AG09319 (cell line): Measurements from ENCODE around the gene PCNX3.
A peak's percentile ranks its signal among the peaks of the same experiment; 100 is the strongest.

ENCODE experiments used
- DNase-seq: peaks from one replicate; pipeline ENCODE4 v3.0.0-alpha.2; 2010; ENCODE audit warnings: low read depth; ENCODE audit errors: extremely low read depth
- CTCF ChIP-seq: IDR thresholded peaks from 2 replicates; pipeline ENCODE4 v1.5.1; 2011; ENCODE audit warnings: low read depth, mild to moderate bottlenecking, inconsistent platforms, low read length, moderate library complexity

PCNX3 gene

GRCh38 chr11:65615229-65615949 lies at the start of gene PCNX3:
Gene PCNX3 (plus strand): TSS chr11:65615776. CDS start chr11:65616312, 536 bp downstream.
- DNase-seq: peak; percentile 100
- TF ChIP-seq CTCF: no peak

GRCh38 chr11:65569164-65569972 lies 46.2 kb upstream of the PCNX3 start:
- DNase-seq: no peak
- TF ChIP-seq CTCF: no peak

- DNase-seq: peak; percentile 92
- peak; percentile 41 for TF ChIP-seq CTCF
These were observed 45.3 kb upstream of the PCNX3 start, which contains the start of gene ZNRD2 for GRCh38 chr11:65569973-65570918. Gene ZNRD2 (plus strand): TSS chr11:65570477. CDS start chr11:65570492, 15 bp downstream.

GRCh38 chr11:65571420-65571819 lies 44.2 kb upstream of the PCNX3 start:
- DNase-seq: no peak
- no peak for TF ChIP-seq CTCF

GRCh38 chr11:65571940-65572339 lies 43.6 kb upstream of the PCNX3 start:
- DNase-seq: no peak

GRCh38 chr11:65572356-65573051 lies 43.1 kb upstream of the PCNX3 start, which contains the start of gene FAM89B:
Gene FAM89B (plus strand): TSS chr11:65572538. CDS start chr11:65572670, 132 bp downstream.
- no peak for TF ChIP-seq CTCF
- no peak for DNase-seq

More at GRCh38 chr11:65571940-65572339, 43.6 kb upstream of the PCNX3 start:
- peak; percentile 23 for TF ChIP-seq CTCF
